Tongue (tissue), 2 donors: ENCODE measurements around the gene RAI14. TPM values are rescaled to one million over a fixed set of nuclear protein-coding genes. Genes with fewer than 3 reads are reported as not detected.

Source experiments
- DNase-seq: peaks from one replicate; pipeline ENCODE4 v3.0.0-alpha.2; 2015
- total RNA-seq: library from RNA; depleted of rRNA; stranded (reverse); fragments of >200 nt; gene quantifications from one replicate; pipeline ENCODE4 v1.2.3, GENCODE V29; 2014

RAI14 gene
- total RNA-seq, 1 donor from 2014 or later = 42.6 TPM

GRCh38 chr5:34854459-34855174 lies 198.5 kb downstream of the RAI14 start:
- no peak for DNase-seq

- DNase-seq = no peak
These were observed 201.0 kb downstream of the RAI14 start for GRCh38 chr5:34857161-34857560.

- no peak for DNase-seq
These were observed 201.8 kb downstream of the RAI14 start for GRCh38 chr5:34857894-34858293.

GRCh38 chr5:34858790-34859189 lies 202.7 kb downstream of the RAI14 start:
- DNase-seq = no peak

- no peak for DNase-seq
These were observed 203.1 kb downstream of the RAI14 start for GRCh38 chr5:34859253-34859652.

- DNase-seq = peak; percentile 6
These were observed 207.8 kb downstream of the RAI14 start for GRCh38 chr5:34863946-34864345.

GRCh38 chr5:34865091-34865490 lies 209.0 kb downstream of the RAI14 start:
- peak; percentile 45 for DNase-seq

- no peak for DNase-seq
These were observed 210.9 kb downstream of the RAI14 start for GRCh38 chr5:34866989-34867471.

GRCh38 chr5:34867660-34868059 lies 211.5 kb downstream of the RAI14 start:
- DNase-seq = no peak

GRCh38 chr5:34868791-34869190 lies 212.7 kb downstream of the RAI14 start:
- no peak for DNase-seq

GRCh38 chr5:34869256-34869655 lies 213.1 kb downstream of the RAI14 start:
- DNase-seq = no peak

GRCh38 chr5:34870382-34870781 lies 214.3 kb downstream of the RAI14 start:
- no peak for DNase-seq

- no peak for DNase-seq
These were observed 220.1 kb downstream of the RAI14 start for GRCh38 chr5:34876275-34876674.

GRCh38 chr5:34881246-34881645 lies 225.1 kb downstream of the RAI14 start:
- DNase-seq = no peak

Other genes starting within 250 kb of the RAI14 start
- gene TTC23L, start 182.8 kb downstream of the RAI14 start, total RNA-seq = not detected